Mesendoderm (in vitro differentiated cells): ENCODE measurements around the gene CLEC1B.
"Not testable (repeated sequence)": the region's sequence is repeated elsewhere in the genome, so short reads cannot be mapped to it uniquely, and the experiment has no call there.

ENCODE experiments used
- DNase-seq: peaks from one replicate; pipeline ENCODE4 v3.0.0; 2013
- H2AK5ac ChIP-seq: 2 replicates; pipeline ENCODE4 v1.6.1; 2013; ENCODE audit warnings: low read length, inconsistent platforms
- H2BK120ac ChIP-seq: 2 replicates; pipeline ENCODE4 v1.6.1; 2013; ENCODE audit warnings: low read depth, mild to moderate bottlenecking, low read length, moderate library complexity, mixed read lengths
- H2BK15ac ChIP-seq: replicated peaks from 2 replicates; pipeline ENCODE4 v1.6.1; 2013; ENCODE audit warnings: low read depth, mild to moderate bottlenecking, moderate library complexity
- H2BK5ac ChIP-seq: 2 replicates; pipeline ENCODE4 v1.6.1; 2013; ENCODE audit warnings: low read length, inconsistent platforms
- H3K18ac ChIP-seq: 2 replicates; pipeline ENCODE4 v1.6.1; 2013; ENCODE audit warnings: mild to moderate bottlenecking, low read length, mixed read lengths
- H3K23ac ChIP-seq: one replicate; pipeline ENCODE4 v1.6.1; 2013; ENCODE audit warnings: low read length
- H3K27ac ChIP-seq: 2 replicates; pipeline ENCODE4 v1.5.1; 2013; ENCODE audit warnings: low read depth, mild to moderate bottlenecking, inconsistent platforms, low read length, moderate library complexity
- H3K27me3 ChIP-seq: 2 replicates; pipeline ENCODE4 v1.6.1; 2013; ENCODE audit warnings: low read length, control low read depth, mild to moderate bottlenecking, inconsistent platforms; ENCODE audit not compliant: insufficient read depth, poor library complexity
- H3K36me3 ChIP-seq: 2 replicates; pipeline ENCODE4 v1.6.1; 2013; ENCODE audit warnings: low read length, inconsistent platforms; ENCODE audit not compliant: control insufficient read depth, insufficient read depth
- H3K4ac ChIP-seq: one replicate; pipeline ENCODE4 v1.6.1; 2013; ENCODE audit warnings: low read depth, mild to moderate bottlenecking, low read length, moderate library complexity
- H3K4me1 ChIP-seq: 2 replicates; pipeline ENCODE4 v1.6.1; 2013; ENCODE audit warnings: low read depth, low read length, inconsistent platforms; ENCODE audit not compliant: control insufficient read depth
- H3K4me2 ChIP-seq: 2 replicates; pipeline ENCODE4 v1.6.1; 2013; ENCODE audit warnings: low read length
- H3K4me3 ChIP-seq: 2 replicates; pipeline ENCODE4 v1.5.1; 2013; ENCODE audit warnings: mild to moderate bottlenecking, low read length
- H3K56ac ChIP-seq: one replicate; pipeline ENCODE4 v1.6.1; 2013; ENCODE audit warnings: low read length
- H3K79me1 ChIP-seq: 2 replicates; pipeline ENCODE4 v1.6.1; 2013; ENCODE audit warnings: low read length, inconsistent platforms
- H3K79me2 ChIP-seq: 2 replicates; pipeline ENCODE4 v1.6.1; 2013; ENCODE audit warnings: mild to moderate bottlenecking, low read length; ENCODE audit not compliant: control insufficient read depth, insufficient read depth
- H3K9ac ChIP-seq: 2 replicates; pipeline ENCODE4 v1.6.1; 2013; ENCODE audit warnings: low read length, inconsistent platforms
- H4K5ac ChIP-seq: one replicate; pipeline ENCODE4 v1.6.1; 2013; ENCODE audit warnings: low read length
- H4K8ac ChIP-seq: one replicate; pipeline ENCODE4 v1.6.1; 2013; ENCODE audit warnings: low read depth, mild to moderate bottlenecking, control low read depth, low read length, moderate library complexity
- WGBS: extraction: QIAGEN DNeasy Blood & Tissue Kit; methylation state at CpG from one replicate; pipeline ENCODE4 v1.1.7; 2013; ENCODE audit warnings: low lambda C conversion rate, missing lambda C conversion rate; ENCODE audit not compliant: insufficient coverage; ENCODE audit errors: extremely low coverage; 5-methylcytosine and 5-hydroxymethylcytosine counted together

CLEC1B gene

GRCh38 chr12:9957834-9958233, 41.1 kb downstream of the CLEC1B start:
- H3K18ac ChIP-seq = no peak overlapping the region
- no peak overlapping the region for H3K4ac ChIP-seq
- H2BK5ac ChIP-seq = no peak overlapping the region
- H2BK15ac ChIP-seq = no peak overlapping the region
- H3K9ac ChIP-seq = no peak overlapping the region
- H3K4me3 ChIP-seq = no peak overlapping the region
- no peak overlapping the region for H3K27ac ChIP-seq
- H2AK5ac ChIP-seq = no peak overlapping the region
- no peak overlapping the region for H4K5ac ChIP-seq
- H3K4me1 ChIP-seq = peaks cover 2% of the 10 kb centered on the region
- no peak overlapping the region for H4K8ac ChIP-seq
- DNase-seq = no peak
- H3K36me3 ChIP-seq = no peaks in the 10 kb centered on the region
- H3K56ac ChIP-seq = no peak overlapping the region
- no peak overlapping the region for H3K23ac ChIP-seq
- H3K4me2 ChIP-seq = no peak overlapping the region
- H2BK120ac ChIP-seq = no peak overlapping the region
- H3K27me3 ChIP-seq = no peaks in the 10 kb centered on the region
- H3K79me1 ChIP-seq = no peaks in the 10 kb centered on the region
- no peaks in the 10 kb centered on the region for H3K79me2 ChIP-seq

DNA sequence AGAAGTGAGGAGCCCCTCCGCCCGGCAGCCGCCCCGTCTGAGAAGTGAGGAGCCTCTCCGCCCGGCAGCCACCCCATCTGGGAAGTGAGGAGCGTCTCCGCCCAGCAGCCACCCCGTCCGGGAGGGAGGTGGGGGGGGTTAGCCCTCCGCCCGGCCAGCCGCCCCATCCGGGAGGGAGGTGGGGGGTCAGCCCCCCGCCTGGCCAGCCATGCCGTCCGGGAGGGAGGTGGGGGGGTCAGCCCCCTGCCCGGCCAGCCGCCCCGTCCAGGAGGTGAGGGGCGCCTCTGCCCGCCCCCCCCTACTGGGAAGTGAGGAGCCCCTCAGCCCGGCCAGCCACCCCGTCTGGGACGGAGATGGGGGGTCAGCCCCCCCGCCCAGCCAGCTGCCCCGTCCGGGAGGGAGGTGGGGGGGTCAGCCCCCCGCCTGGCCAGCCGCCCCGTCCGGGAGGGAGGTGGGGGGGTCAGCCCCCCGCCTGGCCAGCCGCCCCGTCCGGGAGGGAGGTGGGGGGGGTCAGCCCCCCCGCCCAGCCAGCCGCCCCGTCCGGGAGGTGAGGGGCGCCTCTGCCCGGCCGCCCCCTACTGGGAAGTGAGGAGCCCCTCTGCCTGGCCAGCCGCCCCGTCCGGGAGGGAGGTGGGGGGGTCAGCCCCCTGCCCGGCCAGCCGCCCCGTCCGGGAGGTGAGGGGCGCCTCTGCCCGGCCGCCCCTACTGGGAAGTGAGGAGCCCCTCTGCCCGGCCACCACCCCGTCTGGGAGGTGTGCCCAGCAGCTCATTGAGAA, 45.8 kb downstream of the CLEC1B start:
- H3K27me3 ChIP-seq, H2BK120ac ChIP-seq, H2BK15ac ChIP-seq, H3K4me3 ChIP-seq, H3K79me1 ChIP-seq, DNase-seq, H2AK5ac ChIP-seq, H3K27ac ChIP-seq, H3K18ac ChIP-seq, H3K4ac ChIP-seq, H3K23ac ChIP-seq, H3K4me1 ChIP-seq, H3K4me2 ChIP-seq, H4K8ac ChIP-seq, H2BK5ac ChIP-seq, H4K5ac ChIP-seq, H3K36me3 ChIP-seq, H3K56ac ChIP-seq, H3K9ac ChIP-seq, H3K79me2 ChIP-seq: not testable (repeated sequence)
- no CpG with 5 or more reads among the region's 55 CpGs for WGBS

- Histone ChIP-seq H3K9ac (no peak overlapping the region), H2BK120ac (no peak overlapping the region), H3K4me2 (no peak overlapping the region), H2BK15ac (no peak overlapping the region), H3K23ac (no peak overlapping the region), H3K27me3 (no peaks in the 10 kb centered on the region), H4K5ac (no peak overlapping the region), H3K36me3 (no peaks in the 10 kb centered on the region), H2AK5ac (no peak overlapping the region), H3K27ac (no peak overlapping the region), H4K8ac (no peak overlapping the region), H3K56ac (no peak overlapping the region), H3K4ac (no peak overlapping the region), H3K79me1 (no peaks in the 10 kb centered on the region), H3K4me3 (no peak overlapping the region), H2BK5ac (no peak overlapping the region), H3K18ac (no peak overlapping the region), H3K4me1 (no peaks in the 10 kb centered on the region), H3K79me2 (no peaks in the 10 kb centered on the region)
- no CpG with 5 or more reads among the region's 5 CpGs for WGBS
- no peak for DNase-seq
Observed at GRCh38 chr12:9951026-9951675, 47.8 kb downstream of the CLEC1B start.

DNA sequence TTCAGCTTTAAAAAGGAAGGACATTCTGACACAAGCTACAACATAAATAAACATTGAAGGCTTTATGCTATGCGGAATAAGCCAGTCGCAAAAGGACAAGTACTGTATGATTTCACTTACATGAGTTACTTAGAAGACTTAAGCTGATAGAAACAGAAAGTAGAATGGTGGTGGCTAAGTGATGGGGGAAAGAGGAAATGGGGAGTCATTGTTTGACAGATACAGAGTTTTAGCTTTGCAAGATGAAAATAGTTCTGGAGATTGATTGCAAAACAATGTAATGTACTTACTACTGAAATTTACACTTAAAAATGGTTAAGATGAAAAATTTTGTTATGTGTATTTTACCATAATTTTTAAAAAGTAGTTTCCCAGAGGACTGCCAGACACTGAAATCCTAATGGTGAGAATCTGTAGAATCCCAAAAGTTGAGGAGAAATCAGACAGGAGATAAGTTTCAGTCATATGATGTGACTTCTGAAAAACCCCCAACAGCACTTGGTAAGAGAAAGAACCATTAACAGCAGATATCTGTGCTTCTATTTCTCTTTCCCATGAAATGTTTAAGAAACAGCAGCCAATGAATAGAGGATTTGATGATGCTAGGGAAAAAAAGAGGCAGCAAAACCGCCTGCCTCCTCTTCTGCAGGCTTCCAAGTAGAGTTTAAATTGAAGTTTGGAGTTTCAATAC, 50.2 kb downstream of the CLEC1B start:
- Histone ChIP-seq H2BK15ac (no peak overlapping the region), H3K9ac (no peak overlapping the region), H4K5ac (no peak overlapping the region), H3K18ac (no peak overlapping the region), H3K4ac (no peak overlapping the region), H3K4me3 (no peak overlapping the region), H4K8ac (no peak overlapping the region), H2AK5ac (no peak overlapping the region), H2BK120ac (no peak overlapping the region), H3K4me2 (no peak overlapping the region), H2BK5ac (no peak overlapping the region), H3K79me2 (no peaks in the 10 kb centered on the region), H3K4me1 (no peaks in the 10 kb centered on the region), H3K27ac (no peak overlapping the region), H3K23ac (no peak overlapping the region), H3K36me3 (no peaks in the 10 kb centered on the region), H3K79me1 (no peaks in the 10 kb centered on the region), H3K56ac (no peak overlapping the region), H3K27me3 (no peaks in the 10 kb centered on the region)
- WGBS = no CpG with 5 or more reads among the region's 3 CpGs
- DNase-seq = no peak

- no peak overlapping the region for H2BK5ac ChIP-seq
- no peak overlapping the region for H2BK120ac ChIP-seq
- H2BK15ac ChIP-seq = no peak overlapping the region
- no peak overlapping the region for H3K56ac ChIP-seq
- H3K9ac ChIP-seq = no peak overlapping the region
- no peaks in the 10 kb centered on the region for H3K36me3 ChIP-seq
- H3K4me1 ChIP-seq = no peaks in the 10 kb centered on the region
- H3K18ac ChIP-seq = no peak overlapping the region
- no peaks in the 10 kb centered on the region for H3K79me2 ChIP-seq
- H3K4ac ChIP-seq = no peak overlapping the region
- no CpG with 5 or more reads among the region's 3 CpGs for WGBS
- H3K79me1 ChIP-seq = no peaks in the 10 kb centered on the region
- no peak overlapping the region for H3K4me2 ChIP-seq
- H3K27ac ChIP-seq = no peak overlapping the region
- no peak for DNase-seq
- H3K23ac ChIP-seq = no peak overlapping the region
- H3K27me3 ChIP-seq = no peaks in the 10 kb centered on the region
- no peak overlapping the region for H3K4me3 ChIP-seq
- H4K8ac ChIP-seq = no peak overlapping the region
- no peak overlapping the region for H2AK5ac ChIP-seq
- H4K5ac ChIP-seq = no peak overlapping the region
Observed at GRCh38 chr12:9947674-9948073, 51.2 kb downstream of the CLEC1B start.
